Measurements from ENCODE around the gene TWNK. TPM values are rescaled to one million over a fixed set of nuclear protein-coding genes. Genes with fewer than 3 reads are reported as not detected.

Gene TWNK
- total RNA-seq, 1 experiment from 2014 or later: 38.7 TPM

DNA sequence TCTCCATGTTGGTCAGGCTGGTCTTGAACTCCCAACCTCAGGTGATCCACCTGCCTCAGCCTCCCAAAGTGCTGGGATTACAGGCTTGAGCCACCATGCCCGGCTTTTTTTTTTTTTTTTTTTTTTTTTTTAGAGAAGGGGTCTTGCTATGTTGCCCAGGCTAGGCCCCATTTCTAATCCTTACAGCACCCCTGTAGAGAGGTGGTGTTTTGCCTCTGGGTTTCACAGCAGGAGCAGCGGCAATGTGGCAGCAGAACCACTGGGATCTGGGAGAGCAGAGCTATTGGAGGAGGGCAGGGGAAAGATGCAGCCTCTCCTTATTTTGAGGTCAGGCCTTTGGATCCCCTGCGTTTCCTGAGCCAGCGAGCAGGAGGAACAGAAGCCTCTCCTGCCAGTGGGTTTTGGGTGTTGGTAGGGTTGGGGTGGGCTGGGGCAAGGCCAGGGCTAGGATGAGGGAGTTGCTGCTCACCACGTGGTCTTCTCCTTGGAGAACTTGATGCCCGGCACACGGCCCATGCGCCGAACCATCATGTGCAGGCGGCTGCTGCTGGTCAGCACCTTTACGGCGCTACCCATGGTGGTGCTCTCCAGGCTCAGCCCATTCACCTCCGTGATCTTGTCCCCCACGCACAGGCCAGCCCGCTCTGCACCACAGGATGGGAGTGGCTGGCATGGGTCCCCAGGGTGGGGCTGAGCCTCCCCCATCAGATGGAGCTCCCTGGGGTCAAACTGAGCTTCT is 35.8 kb downstream of the TWNK start:
- Histone ChIP-seq H2AK5ac (ENCODE audit: insufficient read length, low read length) (no peak overlapping the region), H3K79me2 (ENCODE audit: insufficient read depth, low read length) (no peaks in the 10 kb centered on the region), H3K27me3 (ENCODE audit: insufficient read depth, low read length) (peaks cover 8% of the 10 kb centered on the region; the same call in 1 of the 2 replicates), H3K4me2 (ENCODE audit: insufficient read depth, insufficient read length, low read length) (no peak overlapping the region), H3K9me3 (ENCODE audit: control insufficient read depth, low read depth, low read length) (no peaks in the 10 kb centered on the region), H3K4me1 (ENCODE audit: insufficient read depth, low read length) (no peaks in the 10 kb centered on the region; the same call in 1 of the 2 replicates), H3K14ac (ENCODE audit: insufficient read depth, low read length) (no peak overlapping the region), H2BK12ac (ENCODE audit: insufficient read length, low read depth, low read length) (no peak overlapping the region), H3K4ac (ENCODE audit: low read depth, low read length) (no peak overlapping the region), H2BK5ac (ENCODE audit: insufficient read length, low read length) (no peak overlapping the region), H2BK120ac (ENCODE audit: low read depth, low read length, poor library complexity, severe bottlenecking) (no peak overlapping the region), H3K23me2 (ENCODE audit: insufficient read length, low read depth, low read length, poor library complexity, severe bottlenecking) (peaks cover 6% of the 10 kb centered on the region), H3T11ph (ENCODE audit: low read length) (no peak overlapping the region), H3K18ac (ENCODE audit: insufficient read length, low read depth, low read length) (no peak overlapping the region), H2BK15ac (ENCODE audit: low read depth, low read length) (no peak overlapping the region), H3K9ac (ENCODE audit: extremely low read depth, insufficient read length, low read length) (no peak overlapping the region), H3K23ac (ENCODE audit: insufficient read length, low read depth, low read length) (no peak overlapping the region), H3K56ac (ENCODE audit: insufficient read length, low read depth, low read length) (no peak overlapping the region), H4K20me1 (ENCODE audit: control insufficient read depth, insufficient read depth, insufficient read length) (no peaks in the 10 kb centered on the region), H4K5ac (ENCODE audit: insufficient read length, low read depth, low read length) (no peak overlapping the region), H2BK20ac (ENCODE audit: low read depth, low read length, poor library complexity, severe bottlenecking) (no peak overlapping the region), H4K91ac (ENCODE audit: insufficient read length, low read depth, low read length) (no peak overlapping the region), H4K8ac (replicated peaks; ENCODE audit: insufficient read length, low read depth, low read length) (no peak overlapping the region), H3K79me1 (ENCODE audit: insufficient read depth, low read depth, low read length, poor library complexity, severe bottlenecking) (no peaks in the 10 kb centered on the region), H3K27ac (ENCODE audit: insufficient read length, low read depth, low read length) (no peak overlapping the region), H2AFZ (ENCODE audit: low read length) (no peak overlapping the region)
- Mint-ChIP-seq H3K27me3 (ENCODE audit: low read depth) (peaks cover 49% of the 10 kb centered on the region), H3K4me3 (no peak overlapping the region), H3K36me3 (ENCODE audit: insufficient read depth in 1 of 3, low read depth in 3 of 3) (no peaks in the 10 kb centered on the region), H3K9me3 (no peaks in the 10 kb centered on the region), H3K27ac (peak overlapping the region in 1 of 3 experiments; percentile 27; a peak in 1 of 7 replicates), H3K4me1 (peaks cover 12 to 25% of the 10 kb centered on the region in 2 experiments)
- TF ChIP-seq, protein P1, sequence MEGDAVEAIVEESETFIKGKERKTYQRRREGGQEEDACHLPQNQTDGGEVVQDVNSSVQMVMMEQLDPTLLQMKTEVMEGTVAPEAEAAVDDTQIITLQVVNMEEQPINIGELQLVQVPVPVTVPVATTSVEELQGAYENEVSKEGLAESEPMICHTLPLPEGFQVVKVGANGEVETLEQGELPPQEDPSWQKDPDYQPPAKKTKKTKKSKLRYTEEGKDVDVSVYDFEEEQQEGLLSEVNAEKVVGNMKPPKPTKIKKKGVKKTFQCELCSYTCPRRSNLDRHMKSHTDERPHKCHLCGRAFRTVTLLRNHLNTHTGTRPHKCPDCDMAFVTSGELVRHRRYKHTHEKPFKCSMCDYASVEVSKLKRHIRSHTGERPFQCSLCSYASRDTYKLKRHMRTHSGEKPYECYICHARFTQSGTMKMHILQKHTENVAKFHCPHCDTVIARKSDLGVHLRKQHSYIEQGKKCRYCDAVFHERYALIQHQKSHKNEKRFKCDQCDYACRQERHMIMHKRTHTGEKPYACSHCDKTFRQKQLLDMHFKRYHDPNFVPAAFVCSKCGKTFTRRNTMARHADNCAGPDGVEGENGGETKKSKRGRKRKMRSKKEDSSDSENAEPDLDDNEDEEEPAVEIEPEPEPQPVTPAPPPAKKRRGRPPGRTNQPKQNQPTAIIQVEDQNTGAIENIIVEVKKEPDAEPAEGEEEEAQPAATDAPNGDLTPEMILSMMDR (conservative IDR thresholded peaks at IDR 0.05): no peak
- no peak for DNase-seq
- no CpG with 5 or more reads among the region's 15 CpGs for WGBS (ENCODE audit: extremely low coverage, insufficient read length, low lambda C conversion rate)
